Hematopoietic multipotent progenitor cell treated with erythropoietin and hydrocortisone succinate and interleukin-3 and kit ligand, for 6 days (in vitro differentiated cells): ENCODE results near the gene RNF4.
"Not testable (repeated sequence)": the region's sequence is repeated elsewhere in the genome, so short reads cannot be mapped to it uniquely, and the experiment has no call there.

Source experiments
- DNase-seq: peaks from one replicate; pipeline ENCODE4 v3.0.0-alpha.2; 2015

Gene RNF4

DNA sequence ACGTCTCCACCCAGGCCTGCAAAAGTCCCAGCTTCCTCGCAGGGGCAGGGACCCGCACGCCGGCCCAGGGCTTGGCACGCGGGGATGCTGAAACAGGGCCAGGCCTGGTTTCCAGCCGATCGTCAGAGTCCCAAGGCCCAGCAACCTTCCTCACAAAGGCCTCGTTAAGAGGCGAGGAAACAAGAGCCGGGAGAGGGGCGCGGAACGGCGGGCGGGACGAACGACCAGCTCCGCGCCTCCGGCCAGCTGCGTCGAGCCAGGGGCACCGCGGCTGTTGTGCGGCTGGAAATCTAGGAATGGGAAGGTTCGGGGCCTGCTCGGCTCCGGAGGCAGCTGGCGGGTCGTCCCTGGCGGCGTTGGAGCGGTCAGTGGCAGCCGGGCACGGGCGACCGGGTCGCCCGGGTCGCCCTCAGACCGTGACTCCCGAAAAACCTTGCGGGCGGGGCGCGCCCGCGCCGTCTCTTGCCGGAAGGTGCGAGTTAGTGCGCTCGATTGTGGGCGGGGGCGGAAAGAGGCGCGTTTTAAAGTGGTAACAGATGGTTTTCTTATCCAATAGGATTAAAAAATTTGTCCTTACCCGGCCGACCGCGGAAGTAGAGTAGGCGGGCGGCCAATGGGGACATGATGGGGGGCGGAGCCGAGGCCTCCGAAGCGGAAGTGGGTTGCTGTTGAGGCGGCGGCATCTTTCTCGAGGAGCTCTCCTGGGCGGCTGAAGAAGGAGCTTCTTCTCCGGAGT lies at the start of gene RNF4:
Gene RNF4, plus strand, starts transcription at position 651 of the 736 bp plus-strand sequence. CDS start 21,388 bp downstream, outside the sequence.
- peak; percentile 99 for DNase-seq

- DNase-seq, result no peak
Observed at GRCh38 chr4:2419814-2420213, 49.1 kb upstream of the RNF4 start.

DNA sequence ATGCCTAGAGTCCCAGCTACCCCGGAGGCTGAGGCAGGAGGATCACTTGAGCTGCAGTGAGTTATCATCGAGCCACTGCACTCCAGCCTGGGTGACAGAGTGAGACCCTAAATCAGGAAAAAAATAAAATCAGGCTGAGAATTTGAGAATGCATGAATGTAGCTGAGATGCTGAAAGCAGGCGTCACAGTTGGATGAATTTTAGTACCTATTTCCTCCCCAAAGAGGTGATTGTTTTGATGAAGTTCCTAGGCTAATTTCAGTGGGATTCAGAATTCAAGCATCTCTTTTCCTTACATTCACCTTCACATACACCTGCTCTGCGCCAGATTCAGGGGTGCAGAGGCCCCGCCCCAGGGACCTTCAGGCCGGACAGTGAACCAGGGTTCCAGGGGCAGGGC lies 47.0 kb upstream of the RNF4 start:
- no peak for DNase-seq

GRCh38 chr4:2423066-2423465 lies 45.8 kb upstream of the RNF4 start:
- no peak for DNase-seq

DNA sequence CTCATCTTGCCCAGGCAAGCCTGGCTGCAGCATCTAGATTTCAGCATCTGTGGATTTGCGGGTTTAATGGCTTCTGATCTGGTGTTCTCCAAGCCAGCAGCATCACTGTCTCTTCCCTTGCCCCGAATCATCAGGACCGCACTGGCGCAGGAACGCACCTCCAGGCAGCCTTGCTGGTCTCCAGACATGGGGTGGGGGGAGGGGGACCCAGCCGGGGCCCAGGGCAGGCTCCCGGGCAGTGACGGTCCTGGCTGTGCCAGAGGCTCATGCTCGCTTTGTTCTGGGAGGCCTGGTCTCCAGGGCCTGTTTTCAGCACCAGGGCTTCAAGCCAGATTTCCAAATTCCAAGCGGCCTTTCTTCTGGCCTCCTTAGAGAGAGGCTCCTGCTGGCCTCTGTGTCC lies 45.2 kb upstream of the RNF4 start:
- DNase-seq, result no peak

GRCh38 chr4:2424581-2424980 lies 44.3 kb upstream of the RNF4 start:
- DNase-seq, result no peak

DNA sequence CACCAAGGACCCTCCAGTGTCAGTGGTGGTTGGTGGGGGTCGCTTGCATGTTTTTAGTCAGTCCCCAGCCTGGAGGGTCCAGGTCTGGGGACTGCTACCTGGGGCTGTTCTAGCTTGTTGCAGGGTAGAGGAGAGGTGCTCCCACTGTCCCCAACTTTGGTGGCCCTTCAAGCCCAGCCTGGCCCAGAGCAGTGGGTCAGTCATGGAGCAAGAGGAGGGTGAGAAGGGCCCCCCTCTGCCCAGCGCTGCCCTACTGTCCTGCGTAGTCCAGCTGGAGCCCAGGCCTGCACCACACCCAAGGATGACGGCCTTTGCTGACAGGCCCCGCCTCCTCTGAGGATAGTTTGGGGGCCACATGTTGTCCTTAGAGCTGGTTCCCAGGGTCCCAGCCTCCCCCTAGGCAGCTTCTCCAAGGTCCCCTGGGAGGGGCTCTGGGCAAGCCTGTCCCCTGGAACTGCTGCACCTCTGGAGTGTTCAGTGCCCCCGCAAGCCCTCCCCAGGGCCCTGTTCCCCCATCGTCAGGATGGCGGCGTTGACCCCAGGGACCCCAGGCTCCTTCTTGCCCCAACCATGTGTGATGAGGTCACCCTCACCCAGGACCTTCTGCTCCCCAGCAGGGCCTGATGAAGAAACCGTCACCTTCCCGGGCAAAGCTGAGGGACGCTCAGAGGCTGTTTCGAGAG lies 43.4 kb upstream of the RNF4 start:
- no peak for DNase-seq

DNA sequence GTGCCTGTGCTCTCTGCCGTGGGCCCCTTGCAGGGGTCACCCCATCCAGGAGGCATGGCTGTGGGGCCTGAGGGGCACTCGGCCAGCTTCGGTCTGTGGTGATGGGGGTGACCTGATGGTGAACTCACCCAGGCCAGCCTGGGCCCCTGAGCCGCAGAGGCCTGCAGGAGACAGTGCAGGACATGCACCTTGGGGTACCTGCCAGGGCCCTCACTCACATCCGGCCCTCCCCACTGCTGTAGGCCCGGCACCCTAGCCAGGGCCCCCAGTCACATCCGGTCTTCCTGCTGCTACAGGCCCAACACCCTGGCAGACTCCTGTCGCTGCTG lies 42.9 kb upstream of the RNF4 start:
- DNase-seq, result no peak

DNA sequence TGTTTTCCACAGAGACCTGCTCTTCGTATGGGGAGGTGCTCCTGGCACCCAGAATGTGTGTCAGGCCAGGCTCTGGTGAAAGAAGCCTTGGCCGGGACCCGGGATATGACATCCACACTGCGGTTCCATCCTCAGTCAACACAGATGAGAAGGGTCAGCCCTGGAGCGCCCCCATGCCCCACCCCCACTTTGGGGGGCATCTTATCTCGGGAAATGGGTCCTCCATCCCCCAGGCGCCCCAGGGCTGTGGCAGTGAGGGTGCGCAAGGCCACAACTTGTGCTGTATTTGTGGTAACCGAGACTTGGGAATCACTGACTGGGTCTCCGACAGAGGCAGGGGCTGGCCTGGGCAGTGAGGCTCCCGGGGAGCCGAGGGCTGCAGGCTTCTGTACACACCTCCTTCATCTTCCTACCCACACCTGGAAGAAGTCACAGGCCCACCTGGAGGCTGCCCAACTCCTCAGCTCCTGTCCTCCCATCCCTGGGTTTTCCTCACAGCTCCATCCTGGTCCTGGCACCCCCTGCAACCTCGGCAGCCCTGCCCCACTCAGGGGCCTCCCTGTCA lies 42.1 kb upstream of the RNF4 start:
- no peak for DNase-seq

DNA sequence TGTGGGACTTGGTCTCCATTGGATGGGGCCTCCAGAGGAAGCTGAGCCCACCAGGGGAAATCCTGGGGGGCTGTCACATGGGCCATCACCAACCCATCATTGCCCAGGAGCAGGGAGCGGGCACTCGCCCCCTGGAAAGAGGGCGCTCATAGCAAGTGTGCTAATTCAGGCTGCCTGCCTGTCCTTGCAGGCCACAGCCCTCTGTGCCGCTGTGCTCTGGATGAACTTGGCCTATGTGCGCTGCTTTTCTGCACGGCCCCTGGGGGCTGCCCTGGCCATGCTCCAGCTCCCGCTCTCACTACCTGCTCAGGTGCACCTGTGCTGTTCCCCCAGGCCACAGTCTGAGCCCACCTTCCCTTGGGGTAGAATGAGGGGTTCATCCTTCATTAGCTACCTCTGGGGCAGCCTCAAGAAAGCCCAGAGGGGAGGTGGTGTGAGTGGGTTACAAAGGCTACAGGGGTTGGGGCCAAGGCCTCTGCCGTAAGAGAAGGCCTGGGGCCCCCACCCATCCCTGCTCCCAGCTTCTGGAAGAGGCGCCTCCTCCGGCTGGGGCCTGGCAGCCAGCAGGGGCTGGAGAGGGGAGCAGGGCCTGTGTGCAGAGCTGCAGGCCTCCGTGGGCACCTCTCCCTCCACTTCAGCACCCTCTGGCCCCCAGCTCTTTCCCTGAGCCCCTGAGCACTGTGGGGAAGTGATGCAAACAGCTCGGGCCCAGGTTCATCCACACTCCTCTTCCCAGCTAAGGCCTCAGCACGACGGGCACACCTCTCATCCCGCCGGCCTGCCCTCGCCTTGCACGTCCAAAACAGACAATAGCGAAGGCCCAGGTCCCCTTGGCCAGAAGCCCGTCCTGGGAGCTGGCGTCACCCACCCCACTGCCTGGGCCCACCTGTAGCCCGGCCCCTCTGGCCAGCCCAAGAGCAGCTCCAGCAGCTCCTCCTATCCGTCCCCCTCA lies 41.2 kb upstream of the RNF4 start:
- DNase-seq, result no peak

DNA sequence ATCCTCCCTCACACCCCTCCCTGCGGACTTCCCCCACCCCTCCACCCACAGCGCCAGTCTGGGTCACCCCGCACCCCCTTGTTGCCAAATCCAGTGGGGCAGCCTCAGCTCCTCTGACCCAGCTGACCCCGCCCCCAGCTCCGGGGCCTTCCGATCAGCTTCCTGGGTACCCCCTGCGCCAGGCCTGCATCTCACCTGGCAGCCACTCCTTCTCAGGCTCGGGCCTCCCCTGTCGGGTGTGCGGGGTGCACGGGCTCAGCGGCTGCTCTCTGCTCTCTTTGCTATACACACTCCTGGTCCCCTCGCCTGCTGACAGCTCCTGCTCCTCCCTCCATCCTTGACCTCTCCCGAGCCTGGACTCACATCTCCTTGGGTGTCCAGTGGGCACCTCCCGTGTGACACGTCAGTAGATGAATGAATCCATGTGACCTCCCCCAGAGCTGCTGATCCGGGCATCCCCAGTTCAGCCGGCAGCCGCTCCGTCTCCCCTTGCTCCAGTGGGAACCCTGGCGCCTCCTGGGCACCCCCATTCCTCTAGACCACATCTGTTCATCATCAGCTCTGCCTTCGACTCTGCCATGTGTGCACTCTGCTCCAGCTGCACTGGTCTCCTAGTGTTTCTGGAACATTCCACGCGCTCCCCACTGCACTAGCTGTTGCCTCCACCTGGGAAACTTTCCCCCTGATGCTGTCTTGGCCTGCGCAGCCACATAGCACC lies 40.3 kb upstream of the RNF4 start:
- DNase-seq, result no peak

GRCh38 chr4:2429945-2430757 lies 38.8 kb upstream of the RNF4 start:
- not testable (repeated sequence) for DNase-seq

DNA sequence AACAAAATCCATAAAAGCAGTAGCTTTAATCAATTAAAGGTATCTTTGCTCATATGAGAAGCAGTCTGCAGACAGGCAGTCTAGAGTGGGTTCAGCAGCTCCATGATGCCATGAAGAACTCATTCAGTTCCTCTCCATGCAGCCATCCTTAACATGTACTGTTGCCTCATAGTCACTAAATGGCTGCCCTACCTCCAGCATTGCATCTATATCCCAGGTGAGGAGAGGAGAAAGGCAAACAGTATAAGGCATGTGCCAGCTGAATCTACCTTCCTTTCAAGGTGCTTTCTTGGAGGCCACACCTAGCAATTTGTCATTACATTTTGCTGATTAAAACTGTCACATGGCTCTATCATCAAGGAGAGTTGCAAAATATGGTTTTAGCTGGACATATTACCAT lies 36.9 kb upstream of the RNF4 start:
- no peak for DNase-seq

DNA sequence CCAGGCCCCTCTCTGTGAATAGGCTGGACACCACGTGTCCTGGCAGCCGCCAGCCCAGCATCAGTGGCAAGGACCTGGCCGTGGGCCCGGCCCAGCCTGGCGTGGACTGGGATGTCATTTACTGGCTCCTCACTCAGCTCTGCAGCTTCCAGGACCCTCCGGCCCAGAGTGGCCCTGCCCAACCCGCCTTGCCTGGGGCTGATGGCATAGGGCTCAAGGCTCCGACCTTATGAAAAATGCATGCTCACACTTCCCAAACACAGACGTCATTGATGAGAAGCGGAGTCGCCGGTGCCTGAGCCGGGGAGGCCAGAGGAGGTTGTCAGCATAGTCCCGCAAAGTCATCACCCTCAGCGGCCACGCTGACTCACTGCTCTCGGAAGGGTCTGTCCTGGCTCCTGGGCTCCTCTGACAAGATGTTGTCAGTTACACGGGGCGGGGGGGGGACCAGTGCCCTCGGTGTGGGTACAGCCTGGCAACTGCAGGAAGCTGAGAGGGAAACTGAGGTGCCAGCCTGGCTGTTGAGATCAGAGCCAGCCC lies 35.8 kb upstream of the RNF4 start:
- DNase-seq, result peak; percentile 54

GRCh38 chr4:2433609-2434350 lies 35.1 kb upstream of the RNF4 start:
- no peak for DNase-seq

GRCh38 chr4:2434420-2434819 lies 34.5 kb upstream of the RNF4 start:
- DNase-seq, result no peak

DNA sequence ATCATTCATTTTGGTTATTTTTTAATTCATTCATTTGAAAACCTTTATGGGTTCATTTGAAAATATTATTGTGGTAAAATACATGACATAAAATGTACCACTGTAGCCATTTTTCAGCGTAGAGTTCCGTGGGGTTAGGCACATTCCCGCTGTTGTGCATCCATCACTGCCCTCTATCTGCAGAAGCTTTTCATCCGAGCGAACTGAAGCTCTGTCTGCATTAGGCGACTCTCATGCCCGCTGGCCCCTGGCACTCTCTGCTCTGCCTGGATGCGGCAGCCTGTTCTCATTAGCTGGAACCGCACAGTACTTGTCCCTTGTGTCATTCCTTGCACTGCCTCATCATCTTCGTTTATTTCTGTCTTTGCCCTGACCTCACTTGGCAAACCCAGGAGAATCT lies 32.6 kb upstream of the RNF4 start:
- DNase-seq, result peak; percentile 36

DNA sequence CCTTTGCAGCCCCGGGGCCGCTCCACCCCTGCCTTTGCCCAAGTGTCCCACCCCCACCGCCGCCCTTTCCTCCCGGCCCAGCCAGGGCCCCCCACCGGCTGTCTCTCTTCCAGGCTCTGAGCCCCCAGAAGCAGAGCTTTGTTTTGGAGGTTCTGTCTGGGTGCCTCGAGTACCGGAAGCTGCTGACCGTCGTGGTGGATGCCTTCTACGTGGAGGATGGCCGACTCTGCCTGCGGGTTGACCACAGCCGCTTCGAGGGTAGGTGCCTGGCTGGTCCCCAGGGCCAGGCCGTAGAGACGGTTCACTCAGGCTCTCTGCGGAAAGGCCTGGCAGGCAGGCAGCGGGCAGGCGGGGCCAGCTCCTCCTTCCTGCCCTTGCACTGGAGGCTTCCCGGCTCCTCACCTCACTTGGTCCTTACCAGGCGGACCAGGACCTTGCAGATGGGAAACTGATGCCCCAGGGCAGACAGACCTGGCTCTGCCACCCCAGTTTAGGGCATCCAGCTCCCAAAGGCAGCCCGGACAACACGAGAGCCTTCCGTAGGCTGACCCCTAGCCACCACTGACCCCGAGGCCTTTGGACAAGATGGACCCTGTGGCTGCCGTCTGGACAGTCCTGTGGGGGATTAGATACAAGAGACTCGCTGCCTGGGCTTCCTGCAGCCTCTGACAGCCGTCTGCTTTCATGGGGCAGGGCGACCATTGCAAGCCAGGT lies 32.0 kb upstream of the RNF4 start:
- DNase-seq, result no peak

DNA sequence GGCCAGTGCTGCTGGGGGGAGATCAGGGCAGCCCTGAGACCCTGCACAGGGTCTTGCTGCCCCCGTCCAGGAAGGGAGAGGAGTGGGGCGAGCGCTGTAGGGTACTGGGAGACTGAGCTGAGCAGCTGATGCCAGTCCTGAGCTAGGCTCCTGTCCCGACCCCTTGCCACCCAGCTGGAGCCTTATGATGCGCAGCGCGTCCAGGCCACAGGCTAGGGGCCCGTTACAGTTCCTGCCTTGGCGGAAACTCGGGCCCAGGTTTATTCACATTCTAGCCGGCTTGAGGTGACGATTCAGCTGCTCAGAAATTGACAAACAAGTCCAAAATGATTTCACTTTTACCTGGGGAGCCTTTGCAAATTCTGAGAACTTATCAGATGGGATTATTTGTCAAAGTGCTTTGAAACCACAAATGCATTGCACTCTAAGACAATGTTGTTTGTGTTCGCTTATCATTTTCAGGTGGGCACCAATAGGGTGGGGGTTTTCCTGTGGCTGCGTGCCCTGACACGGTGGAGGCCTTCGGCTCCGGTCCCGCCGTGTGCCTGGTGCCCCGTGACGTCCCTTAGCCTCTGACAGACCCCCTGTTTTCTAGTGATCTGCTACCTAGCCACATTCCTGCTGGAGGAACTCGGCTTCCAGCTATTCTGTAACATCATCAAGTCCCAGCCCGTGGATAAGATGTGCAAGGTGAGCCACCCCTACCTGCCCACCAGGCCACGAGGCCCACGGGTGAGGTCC lies 31.3 kb upstream of the RNF4 start:
- DNase-seq, result no peak
